ENCODE results near the gene VAMP2.

The VAMP2 gene

DNA sequence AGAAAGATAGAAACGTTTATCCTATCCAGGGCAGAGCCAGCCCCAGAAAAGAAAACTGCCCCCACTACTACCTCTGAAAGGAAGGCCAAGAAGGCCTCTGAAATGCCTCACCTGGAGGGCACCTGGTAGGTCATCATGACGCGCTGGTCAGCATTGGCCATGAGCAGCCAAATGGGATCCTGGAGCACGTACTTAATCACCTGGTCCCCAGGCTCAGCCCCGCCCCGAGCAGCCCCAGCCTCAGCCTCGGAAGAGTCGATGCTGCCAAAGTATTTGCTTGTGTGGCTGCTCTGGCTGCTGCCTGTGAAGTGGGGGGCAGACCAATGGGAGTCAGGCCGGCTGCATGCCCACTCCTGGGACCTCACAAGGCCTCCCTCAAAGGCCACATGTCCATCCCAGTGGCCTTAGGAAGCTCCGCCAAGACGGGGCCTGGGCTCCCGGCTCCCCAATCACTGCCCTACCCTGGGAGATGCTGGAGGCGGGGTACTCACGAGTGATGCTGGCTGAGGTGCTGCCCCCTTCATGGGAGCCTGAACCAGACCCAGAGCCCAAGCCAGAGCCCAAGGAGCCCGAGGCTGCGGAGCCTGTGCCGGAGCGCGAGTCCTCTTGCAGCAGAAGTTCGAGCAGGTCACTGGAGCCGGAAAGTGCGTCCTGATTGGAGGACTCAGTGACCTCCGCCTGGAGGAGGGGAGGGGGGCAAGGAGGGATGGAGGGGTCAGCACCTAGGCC is 20.4 kb downstream of the VAMP2 start:
- no peak for DNase-seq (ENCODE audit: extremely low read depth, insufficient read length)
- TF ChIP-seq, protein P1, sequence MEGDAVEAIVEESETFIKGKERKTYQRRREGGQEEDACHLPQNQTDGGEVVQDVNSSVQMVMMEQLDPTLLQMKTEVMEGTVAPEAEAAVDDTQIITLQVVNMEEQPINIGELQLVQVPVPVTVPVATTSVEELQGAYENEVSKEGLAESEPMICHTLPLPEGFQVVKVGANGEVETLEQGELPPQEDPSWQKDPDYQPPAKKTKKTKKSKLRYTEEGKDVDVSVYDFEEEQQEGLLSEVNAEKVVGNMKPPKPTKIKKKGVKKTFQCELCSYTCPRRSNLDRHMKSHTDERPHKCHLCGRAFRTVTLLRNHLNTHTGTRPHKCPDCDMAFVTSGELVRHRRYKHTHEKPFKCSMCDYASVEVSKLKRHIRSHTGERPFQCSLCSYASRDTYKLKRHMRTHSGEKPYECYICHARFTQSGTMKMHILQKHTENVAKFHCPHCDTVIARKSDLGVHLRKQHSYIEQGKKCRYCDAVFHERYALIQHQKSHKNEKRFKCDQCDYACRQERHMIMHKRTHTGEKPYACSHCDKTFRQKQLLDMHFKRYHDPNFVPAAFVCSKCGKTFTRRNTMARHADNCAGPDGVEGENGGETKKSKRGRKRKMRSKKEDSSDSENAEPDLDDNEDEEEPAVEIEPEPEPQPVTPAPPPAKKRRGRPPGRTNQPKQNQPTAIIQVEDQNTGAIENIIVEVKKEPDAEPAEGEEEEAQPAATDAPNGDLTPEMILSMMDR (IDR thresholded peaks at IDR 0.05; ENCODE audit: insufficient read depth, low read length, poor library complexity, severe bottlenecking), result no peak
- H3K27me3 ChIP-seq (replicated peaks; ENCODE audit: control insufficient read depth, insufficient read depth, low read length), result no peaks in the 10 kb centered on the region
- H3K36me3 ChIP-seq (ENCODE audit: control insufficient read depth, insufficient read depth, low read length), result peaks cover 50% of the 10 kb centered on the region
- H3K4me3 ChIP-seq (replicated peaks; ENCODE audit: low read depth, low read length), result no peak overlapping the region

DNA sequence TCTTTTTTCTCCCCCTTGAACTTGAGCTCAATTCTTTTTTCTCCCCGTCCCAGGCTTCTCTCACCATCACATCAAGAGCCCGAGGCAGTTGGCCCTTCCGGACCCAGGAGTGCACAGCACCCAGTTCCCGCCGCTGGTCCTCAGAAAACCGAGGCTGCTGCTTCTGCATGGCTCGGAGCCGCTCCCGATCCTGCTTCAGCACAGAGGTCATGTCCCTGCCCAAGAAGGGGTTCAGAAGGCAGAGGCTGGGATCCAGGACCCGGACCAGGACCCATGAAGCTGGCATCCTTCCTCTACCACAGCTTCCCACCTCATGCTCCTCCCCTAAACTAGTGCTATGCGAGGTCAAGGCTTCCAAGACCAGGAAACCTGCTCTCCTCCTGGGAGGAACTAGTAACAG is 21.0 kb downstream of the VAMP2 start:
- Histone ChIP-seq H3K36me3 (ENCODE audit: control insufficient read depth, insufficient read depth, low read length) (peaks cover 46% of the 10 kb centered on the region), H3K4me3 (replicated peaks; ENCODE audit: low read depth, low read length) (no peak overlapping the region), H3K27me3 (replicated peaks; ENCODE audit: control insufficient read depth, insufficient read depth, low read length) (no peaks in the 10 kb centered on the region)
- no peak for DNase-seq (ENCODE audit: extremely low read depth, insufficient read length)
- TF ChIP-seq, protein P1 (IDR thresholded peaks at IDR 0.05; ENCODE audit: insufficient read depth, low read length, poor library complexity, severe bottlenecking), result no peak

DNA sequence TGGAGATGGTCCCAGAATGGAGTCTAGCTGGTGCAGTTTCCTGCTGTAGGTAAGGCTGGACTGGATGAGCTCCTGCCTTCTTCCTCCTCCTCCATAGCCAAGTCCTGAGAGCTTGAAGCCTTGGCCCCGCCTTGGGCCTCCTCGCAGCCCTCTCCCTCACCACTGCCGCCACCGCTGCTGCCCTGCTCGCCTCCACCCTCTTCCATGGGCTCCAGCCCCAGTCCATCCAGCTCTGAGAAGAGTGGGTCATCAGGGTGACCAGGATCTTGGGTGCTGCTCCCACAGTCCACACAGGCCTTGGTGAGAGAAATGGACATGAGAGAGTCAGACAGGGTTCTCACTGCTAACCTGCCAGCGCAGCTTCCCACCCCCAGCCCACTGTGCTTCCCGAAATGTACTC is 21.7 kb downstream of the VAMP2 start:
- TF ChIP-seq, protein P1 (IDR thresholded peaks at IDR 0.05; ENCODE audit: insufficient read depth, low read length, poor library complexity, severe bottlenecking), result no peak
- DNase-seq (ENCODE audit: extremely low read depth, insufficient read length), result no peak
- peaks cover 40% of the 10 kb centered on the region for H3K36me3 ChIP-seq (ENCODE audit: control insufficient read depth, insufficient read depth, low read length)
- no peaks in the 10 kb centered on the region for H3K27me3 ChIP-seq (replicated peaks; ENCODE audit: control insufficient read depth, insufficient read depth, low read length)
- H3K4me3 ChIP-seq (replicated peaks; ENCODE audit: low read depth, low read length), result no peak overlapping the region

DNA sequence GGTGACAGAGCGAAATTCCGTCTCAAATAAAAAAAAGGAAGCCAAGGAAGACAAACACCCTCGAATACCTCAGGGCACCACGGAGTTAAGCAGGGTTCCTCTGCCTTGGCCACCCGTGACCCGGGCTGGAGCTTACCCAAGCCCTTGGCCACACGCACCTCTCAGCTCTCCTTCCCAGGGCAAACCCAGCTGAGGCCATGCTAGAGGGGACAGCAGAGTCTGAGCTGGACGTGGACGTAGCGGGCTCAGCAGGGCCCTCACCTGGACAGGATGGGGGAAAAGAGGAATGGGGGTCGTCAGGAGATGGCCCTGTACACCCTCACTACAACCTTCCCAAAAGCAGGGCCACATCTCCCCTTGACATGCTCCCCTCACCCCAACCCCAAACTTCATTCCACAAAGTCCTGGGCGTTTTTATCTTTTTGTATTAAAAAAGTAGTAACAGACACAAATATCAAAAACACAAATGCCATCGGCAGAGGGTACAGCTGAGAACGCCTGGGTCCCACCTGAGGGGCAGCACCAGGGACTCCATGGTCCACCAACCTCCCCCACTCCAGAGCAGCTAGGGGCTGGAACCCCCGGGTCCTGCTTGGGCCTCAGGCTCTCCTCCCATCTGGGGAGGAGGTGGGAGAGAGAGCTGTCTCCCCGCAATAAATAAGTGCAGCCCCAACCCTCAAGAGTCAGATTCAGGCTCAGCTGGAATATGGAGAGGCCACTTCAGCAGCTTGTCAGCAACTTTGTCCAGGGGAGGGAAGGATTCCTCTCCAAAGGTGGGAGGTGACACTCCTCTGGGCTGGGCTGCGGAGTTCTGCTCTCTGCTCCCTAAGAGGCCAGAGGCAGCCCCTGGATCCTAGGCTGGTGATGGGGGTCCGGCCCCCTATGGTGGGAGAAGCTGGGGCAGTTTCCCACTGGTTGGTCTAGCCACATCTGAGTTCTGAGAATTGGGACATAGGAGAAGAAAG is 22.4 kb downstream of the VAMP2 start:
- TF ChIP-seq, protein P1 (IDR thresholded peaks at IDR 0.05; ENCODE audit: insufficient read depth, low read length, poor library complexity, severe bottlenecking), result no peak
- no peaks in the 10 kb centered on the region for H3K27me3 ChIP-seq (replicated peaks; ENCODE audit: control insufficient read depth, insufficient read depth, low read length)
- H3K4me3 ChIP-seq (replicated peaks; ENCODE audit: low read depth, low read length), result no peak overlapping the region
- H3K36me3 ChIP-seq (ENCODE audit: control insufficient read depth, insufficient read depth, low read length), result peaks cover 35% of the 10 kb centered on the region
- no peak for DNase-seq (ENCODE audit: extremely low read depth, insufficient read length)

DNA sequence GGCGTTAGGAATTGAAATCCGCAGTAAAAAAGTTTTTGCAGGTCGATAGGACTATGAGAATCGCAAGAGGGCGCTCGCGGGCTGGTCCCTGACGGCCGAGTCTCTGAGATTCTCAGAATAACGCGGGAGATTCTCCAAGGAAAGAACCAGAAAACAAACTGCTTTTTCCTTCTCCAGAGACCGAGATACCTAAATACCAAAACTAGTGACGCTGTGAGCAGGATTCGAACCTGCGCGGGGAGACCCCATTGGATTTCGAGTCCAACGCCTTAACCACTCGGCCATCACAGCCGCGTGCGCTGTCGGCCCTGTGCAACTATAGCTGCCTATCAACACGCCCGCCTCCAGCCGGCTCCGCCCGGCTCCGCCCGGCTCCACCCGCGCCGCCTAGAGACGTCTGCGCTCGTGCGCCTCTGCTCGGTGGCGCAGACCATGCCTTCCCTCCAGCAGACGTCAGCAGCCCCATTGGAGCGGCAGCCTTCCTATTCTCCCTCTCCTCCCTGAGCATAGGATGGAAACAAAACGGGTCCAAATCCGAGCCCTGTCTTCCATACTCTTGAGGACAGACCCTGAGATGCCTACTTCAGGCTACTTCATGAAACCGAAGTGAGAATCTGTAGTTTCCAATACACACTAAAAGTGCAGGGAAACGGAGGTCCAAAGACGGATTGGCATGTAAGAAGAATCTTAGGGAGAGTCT is 23.9 kb downstream of the VAMP2 start:
- peak; percentile 96 for DNase-seq (ENCODE audit: extremely low read depth, insufficient read length)
- H3K36me3 ChIP-seq (ENCODE audit: control insufficient read depth, insufficient read depth, low read length), result peaks cover 25% of the 10 kb centered on the region
- TF ChIP-seq, protein P1 (IDR thresholded peaks at IDR 0.05; ENCODE audit: insufficient read depth, low read length, poor library complexity, severe bottlenecking), result peak; percentile 84
- H3K27me3 ChIP-seq (replicated peaks; ENCODE audit: control insufficient read depth, insufficient read depth, low read length), result no peaks in the 10 kb centered on the region
- H3K4me3 ChIP-seq (replicated peaks; ENCODE audit: low read depth, low read length), result peak overlapping the region; percentile 67
